IPS-18a (cell line): Measurements from ENCODE around the gene MAP2K3.

Experiments used
- H3K27ac ChIP-seq: one replicate; pipeline ENCODE4 v1.5.1; 2013; ENCODE audit warnings: low read length
- H3K27me3 ChIP-seq: one replicate; pipeline ENCODE4 v1.6.1; 2013; ENCODE audit warnings: mild to moderate bottlenecking, low read length; ENCODE audit not compliant: control insufficient read depth, insufficient read depth
- H3K36me3 ChIP-seq: one replicate; pipeline ENCODE4 v1.6.1; 2013; ENCODE audit warnings: low read depth, low read length; ENCODE audit not compliant: control insufficient read depth
- H3K4me1 ChIP-seq: one replicate; pipeline ENCODE4 v1.6.1; 2013; ENCODE audit warnings: low read depth, low read length; ENCODE audit not compliant: control insufficient read depth
- H3K4me3 ChIP-seq: one replicate; pipeline ENCODE4 v1.5.1; 2013; ENCODE audit warnings: low read length
- H3K9ac ChIP-seq: one replicate; pipeline ENCODE4 v1.6.1; 2013; ENCODE audit warnings: mild to moderate bottlenecking, low read length, moderate library complexity
- H3K9me3 ChIP-seq: one replicate; pipeline ENCODE4 v1.6.1; 2013; ENCODE audit warnings: low read depth, low read length; ENCODE audit not compliant: control insufficient read depth

The MAP2K3 gene

DNA sequence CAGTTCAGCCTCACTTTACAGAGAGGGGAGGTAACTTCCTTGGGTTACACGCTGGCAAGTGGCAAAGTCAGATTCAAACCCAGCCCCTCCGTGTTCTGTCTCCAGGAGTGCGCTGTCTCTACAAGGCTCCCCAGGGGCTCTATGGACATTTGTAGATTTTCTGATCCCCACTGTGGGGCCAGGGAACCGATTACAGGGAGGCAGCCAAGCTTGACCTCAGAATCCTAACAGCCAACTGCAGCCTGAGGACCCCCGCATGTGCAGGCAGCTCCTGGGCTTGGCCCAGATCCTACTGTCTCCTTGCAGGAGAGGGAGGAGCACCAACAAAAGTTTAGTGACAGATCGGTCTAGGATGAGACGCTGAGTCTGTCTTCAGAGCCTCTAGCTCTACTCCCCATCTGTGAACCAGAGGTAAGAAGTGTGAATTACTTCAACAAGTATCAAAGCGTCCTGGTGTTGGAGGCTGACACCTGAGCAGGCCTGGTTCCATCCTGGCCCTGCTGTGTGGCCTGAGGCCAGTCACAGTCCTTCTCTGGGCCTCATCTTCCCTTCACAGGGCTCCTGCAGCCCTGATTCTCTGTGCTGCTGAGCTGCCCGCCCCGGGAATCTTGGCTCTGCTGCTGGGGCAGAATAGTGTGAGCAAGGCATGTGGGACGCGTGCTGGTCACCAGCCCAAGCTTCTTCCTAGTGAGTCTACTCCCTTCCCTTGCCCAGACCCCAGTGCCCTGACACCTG is 22.1 kb upstream of the MAP2K3 start:
- Histone ChIP-seq H3K4me3 (no peak overlapping the region), H3K4me1 (no peaks in the 10 kb centered on the region), H3K9ac (no peak overlapping the region), H3K27me3 (no peaks in the 10 kb centered on the region), H3K27ac (no peak overlapping the region), H3K36me3 (no peaks in the 10 kb centered on the region), H3K9me3 (no peaks in the 10 kb centered on the region)

DNA sequence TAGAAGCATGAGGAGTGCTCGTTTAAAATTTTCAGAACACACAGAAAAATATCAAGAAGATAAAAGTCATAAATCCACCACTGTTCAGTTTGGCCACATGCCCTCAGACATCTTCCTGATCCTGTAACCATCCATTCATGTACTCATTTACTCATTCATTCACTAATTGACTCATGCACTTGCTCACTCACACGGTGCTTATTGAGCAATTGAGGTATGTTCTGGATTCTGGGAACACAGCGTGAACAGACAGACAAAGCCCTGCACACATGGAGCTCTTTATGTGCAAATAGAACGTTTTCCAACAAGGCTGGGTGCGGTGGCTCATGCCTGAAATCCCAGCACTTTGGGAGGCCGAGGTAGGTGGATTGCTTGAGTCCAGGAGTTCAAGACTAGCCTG is 21.1 kb upstream of the MAP2K3 start:
- Histone ChIP-seq H3K27ac (no peak overlapping the region), H3K4me1 (no peaks in the 10 kb centered on the region)

DNA sequence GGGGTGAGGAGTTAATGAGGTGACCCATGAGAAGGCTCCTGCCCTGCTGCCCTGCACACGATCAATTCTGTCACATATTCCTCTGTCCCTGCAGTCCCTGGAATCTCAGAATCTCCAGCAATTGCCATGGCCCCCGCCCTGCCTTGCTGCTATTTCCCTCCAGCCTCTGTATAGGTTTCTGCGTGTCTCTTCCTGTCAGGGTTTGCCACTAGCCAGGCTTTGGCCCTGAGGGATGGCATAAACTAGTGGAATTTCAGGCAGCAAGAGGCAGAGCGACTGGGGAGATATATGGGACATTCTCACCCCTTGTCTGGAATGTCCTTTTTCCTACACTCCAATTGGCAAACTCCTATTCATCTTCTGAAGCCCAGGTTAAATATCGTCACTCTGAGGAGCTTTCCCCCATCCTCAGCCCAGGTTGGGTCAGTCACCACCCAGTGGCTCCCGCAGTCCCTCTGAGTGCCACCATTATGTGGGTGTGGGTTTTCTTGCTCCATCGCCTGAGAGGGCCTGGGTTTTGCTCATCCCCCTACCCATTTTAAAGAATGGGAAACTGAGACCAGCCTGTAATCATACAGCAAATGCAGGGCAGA is 15.8 kb upstream of the MAP2K3 start:
- Histone ChIP-seq H3K36me3 (no peaks in the 10 kb centered on the region), H3K9ac (no peak overlapping the region), H3K4me1 (no peaks in the 10 kb centered on the region), H3K4me3 (no peak overlapping the region), H3K9me3 (no peaks in the 10 kb centered on the region), H3K27ac (no peak overlapping the region), H3K27me3 (no peaks in the 10 kb centered on the region)

More for the DNA sequence above, 21.1 kb upstream of the MAP2K3 start:
- Histone ChIP-seq H3K9ac (no peak overlapping the region), H3K9me3 (no peaks in the 10 kb centered on the region), H3K4me3 (no peak overlapping the region), H3K36me3 (no peaks in the 10 kb centered on the region), H3K27me3 (no peaks in the 10 kb centered on the region)

DNA sequence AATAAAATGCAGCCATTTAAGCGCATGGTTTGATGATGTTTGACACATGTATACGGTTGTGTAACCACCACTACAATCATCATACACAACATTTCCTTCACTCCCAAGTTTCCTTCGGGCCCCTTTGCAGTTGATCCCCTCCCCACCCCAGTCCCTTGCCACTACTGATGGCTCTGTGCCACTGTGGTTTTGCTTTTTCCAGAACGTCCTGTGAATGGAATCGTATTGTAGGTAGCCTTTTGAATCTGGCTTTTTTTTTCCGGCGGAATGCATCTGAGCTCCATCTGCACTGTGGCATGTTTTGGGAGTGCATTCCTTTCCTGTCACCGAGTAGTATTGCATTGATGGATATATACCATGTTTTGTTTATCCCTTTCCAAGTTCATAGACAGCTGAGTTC is 15.1 kb upstream of the MAP2K3 start:
- Histone ChIP-seq H3K4me1 (no peaks in the 10 kb centered on the region), H3K36me3 (no peaks in the 10 kb centered on the region), H3K9ac (no peak overlapping the region), H3K9me3 (no peaks in the 10 kb centered on the region), H3K27me3 (peaks cover 2% of the 10 kb centered on the region), H3K4me3 (no peak overlapping the region), H3K27ac (no peak overlapping the region)

DNA sequence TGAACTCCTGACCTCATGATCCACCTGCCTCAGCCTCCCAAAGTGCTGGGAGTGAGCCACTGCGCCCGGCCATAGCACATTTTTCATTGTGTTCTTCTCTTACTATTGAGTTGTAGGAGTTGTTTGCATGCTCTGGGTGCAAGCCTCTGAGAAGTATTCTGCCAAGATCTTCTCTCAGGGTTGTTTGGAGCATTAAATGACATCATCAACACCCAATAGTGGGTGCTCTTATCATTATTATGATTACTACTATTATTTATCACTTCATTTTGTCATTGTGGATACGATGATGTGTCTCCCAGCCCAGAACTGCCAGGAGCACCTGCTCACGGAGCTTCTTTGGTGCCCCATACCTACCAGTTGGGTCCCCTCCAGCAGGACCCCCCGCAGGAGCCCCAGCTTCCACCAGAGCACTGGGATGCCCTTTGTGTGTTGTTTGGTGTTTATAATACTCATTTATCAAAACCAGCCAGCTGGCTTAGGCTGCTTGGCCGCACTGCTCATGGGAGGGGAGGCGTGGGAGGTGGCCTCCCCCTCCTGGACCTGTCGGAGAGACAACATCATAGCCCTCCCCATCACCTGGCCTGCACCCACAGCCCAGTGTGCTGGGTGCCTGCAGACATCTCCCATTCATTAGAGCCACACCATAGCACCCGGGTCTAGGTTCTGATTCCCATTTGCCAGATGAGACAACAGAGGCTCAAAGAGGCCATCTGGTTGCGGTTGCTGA is 12.9 kb upstream of the MAP2K3 start:
- H3K27ac ChIP-seq: no peak overlapping the region
- peaks cover 21% of the 10 kb centered on the region for H3K27me3 ChIP-seq
- no peak overlapping the region for H3K9ac ChIP-seq
- H3K4me1 ChIP-seq: peaks cover 5% of the 10 kb centered on the region
- no peaks in the 10 kb centered on the region for H3K36me3 ChIP-seq
- H3K9me3 ChIP-seq: no peaks in the 10 kb centered on the region
- no peak overlapping the region for H3K4me3 ChIP-seq

DNA sequence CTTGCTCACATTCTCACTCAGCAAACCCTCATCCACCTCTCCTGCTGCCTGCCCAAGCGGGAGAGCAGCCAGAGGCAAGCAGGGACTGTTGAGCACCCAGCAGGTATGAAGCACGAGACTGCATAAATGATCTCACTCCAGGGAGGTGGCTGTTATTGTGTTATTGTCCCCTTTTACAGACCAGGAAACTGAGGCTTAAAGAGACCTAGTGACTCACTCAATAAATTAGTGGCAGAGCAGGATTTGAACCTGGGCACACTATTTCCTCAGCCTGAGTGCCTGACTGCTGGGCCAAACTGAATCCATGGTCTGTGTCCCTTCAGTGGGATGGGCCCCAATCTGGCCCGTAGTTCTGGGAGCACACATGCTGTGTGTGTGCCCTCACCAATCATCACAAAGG is 12.3 kb upstream of the MAP2K3 start:
- Histone ChIP-seq H3K9ac (no peak overlapping the region), H3K27me3 (peaks cover 27% of the 10 kb centered on the region), H3K27ac (no peak overlapping the region), H3K36me3 (no peaks in the 10 kb centered on the region), H3K9me3 (no peaks in the 10 kb centered on the region), H3K4me3 (no peak overlapping the region), H3K4me1 (peaks cover 5% of the 10 kb centered on the region)

DNA sequence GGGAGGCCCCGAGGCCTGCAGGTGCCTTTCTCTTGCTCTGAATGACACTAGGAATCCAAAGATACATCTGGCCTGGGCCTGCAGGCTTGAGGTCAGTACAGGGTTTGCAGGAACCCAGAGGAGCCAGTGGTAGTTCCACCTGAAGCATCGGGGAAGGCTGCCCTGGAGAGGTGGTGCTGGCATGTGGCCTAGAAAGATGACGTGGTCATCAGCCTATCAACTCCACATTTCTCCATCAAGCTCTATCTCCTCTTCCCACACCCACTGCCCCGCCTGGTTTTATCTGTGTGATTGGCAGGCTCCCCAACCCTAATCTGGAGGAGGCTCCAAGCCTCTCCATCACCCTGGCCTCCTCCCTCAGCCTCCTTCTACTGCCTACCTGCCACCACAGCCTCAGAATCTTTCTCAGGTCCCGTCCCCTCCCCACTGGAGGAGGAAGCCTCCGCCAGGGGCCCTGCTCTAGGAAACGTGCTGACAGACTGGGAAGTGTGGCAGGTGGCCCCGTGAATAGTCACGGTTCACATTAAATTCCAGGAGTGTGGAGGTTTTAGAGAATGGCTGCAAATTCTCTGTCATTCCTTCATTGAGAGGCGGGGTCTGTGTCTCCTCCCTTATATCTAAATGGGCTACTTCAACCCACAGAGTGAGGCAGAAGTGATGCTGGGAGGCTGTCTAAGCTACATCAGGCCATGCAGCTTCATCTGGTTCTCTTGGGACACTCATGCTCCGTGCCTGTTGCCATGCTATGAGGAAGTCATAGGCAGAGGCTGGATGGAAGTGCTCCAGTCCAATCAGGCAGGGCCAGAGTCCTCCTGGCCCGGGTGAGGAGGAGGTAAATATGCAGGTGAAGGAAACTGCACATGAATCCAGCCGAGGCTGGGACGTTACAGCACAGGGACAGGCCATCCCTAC is 11.4 kb upstream of the MAP2K3 start:
- no peaks in the 10 kb centered on the region for H3K9me3 ChIP-seq
- no peak overlapping the region for H3K4me3 ChIP-seq
- no peak overlapping the region for H3K9ac ChIP-seq
- peaks cover 31% of the 10 kb centered on the region for H3K27me3 ChIP-seq
- no peak overlapping the region for H3K27ac ChIP-seq
- peaks cover 5% of the 10 kb centered on the region for H3K4me1 ChIP-seq
- no peaks in the 10 kb centered on the region for H3K36me3 ChIP-seq

DNA sequence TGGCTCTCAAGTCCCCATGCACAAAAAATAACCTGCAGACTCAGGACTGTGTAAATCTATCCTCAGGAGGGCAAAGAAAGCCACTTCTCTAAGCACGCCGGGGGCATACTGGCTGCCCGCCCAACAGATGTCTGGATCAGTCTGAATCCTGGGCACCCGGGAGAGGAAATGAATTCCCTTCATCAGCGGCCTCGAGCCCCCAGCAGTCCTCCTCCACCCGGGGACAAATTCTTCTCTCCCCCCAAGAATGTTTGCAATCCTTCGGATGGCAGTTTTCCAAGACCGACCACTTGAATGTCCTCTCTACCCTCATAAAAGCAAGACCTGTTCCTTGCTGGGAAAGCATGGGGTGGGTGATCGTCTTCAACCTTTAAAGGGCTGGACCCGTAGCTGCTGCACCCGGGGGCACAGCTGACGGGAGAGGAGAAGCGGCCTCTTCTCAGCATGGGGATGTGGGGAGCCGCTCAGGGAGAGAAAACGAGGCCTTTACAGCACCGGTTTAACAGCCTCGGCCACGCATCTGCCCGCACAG is 9.4 kb upstream of the MAP2K3 start:
- Histone ChIP-seq H3K9me3 (no peaks in the 10 kb centered on the region), H3K4me1 (peaks cover 5% of the 10 kb centered on the region), H3K27me3 (peaks cover 31% of the 10 kb centered on the region), H3K36me3 (no peaks in the 10 kb centered on the region), H3K9ac (peak overlapping the region; percentile 51), H3K4me3 (peak overlapping the region; percentile 67), H3K27ac (no peak overlapping the region)

DNA sequence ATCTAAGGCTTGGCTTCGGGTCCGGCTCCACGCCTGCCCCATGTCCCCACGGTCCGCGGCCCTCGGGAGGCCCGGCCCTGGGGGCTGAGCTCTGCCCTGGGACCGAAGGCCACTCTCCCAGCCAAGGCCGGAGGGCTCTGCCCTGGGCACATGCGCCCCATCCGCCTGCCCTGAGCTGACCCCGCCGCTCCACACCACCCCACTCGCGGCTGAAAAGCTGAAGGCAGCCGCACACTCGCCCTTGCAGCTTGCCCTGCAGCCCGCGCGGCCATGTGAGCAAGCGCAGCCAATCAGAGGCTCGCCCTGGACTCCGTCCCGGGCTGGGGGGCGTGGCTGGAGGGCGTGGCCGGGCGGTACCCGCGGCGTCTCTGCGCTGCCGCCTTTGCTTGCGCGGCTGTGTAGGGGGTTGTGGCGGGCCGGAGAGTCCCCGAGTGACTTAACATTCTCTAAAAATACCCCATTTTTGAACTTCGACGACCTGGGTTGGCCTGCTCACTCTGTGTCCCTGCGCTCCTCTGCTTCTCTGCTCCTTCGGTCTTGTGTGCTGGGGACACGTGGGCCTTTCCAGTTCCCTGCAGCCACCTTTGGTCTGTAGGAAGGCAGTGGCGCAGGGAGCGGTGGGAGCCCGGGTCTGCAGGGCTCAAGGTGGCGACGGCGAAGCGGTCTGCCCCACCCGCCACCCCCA is 8.8 kb upstream of the MAP2K3 start:
- Histone ChIP-seq H3K36me3 (no peaks in the 10 kb centered on the region), H3K9ac (peak overlapping the region; percentile 51), H3K27ac (no peak overlapping the region), H3K4me3 (peak overlapping the region; percentile 67), H3K4me1 (peaks cover 5% of the 10 kb centered on the region), H3K9me3 (no peaks in the 10 kb centered on the region), H3K27me3 (peaks cover 31% of the 10 kb centered on the region)

DNA sequence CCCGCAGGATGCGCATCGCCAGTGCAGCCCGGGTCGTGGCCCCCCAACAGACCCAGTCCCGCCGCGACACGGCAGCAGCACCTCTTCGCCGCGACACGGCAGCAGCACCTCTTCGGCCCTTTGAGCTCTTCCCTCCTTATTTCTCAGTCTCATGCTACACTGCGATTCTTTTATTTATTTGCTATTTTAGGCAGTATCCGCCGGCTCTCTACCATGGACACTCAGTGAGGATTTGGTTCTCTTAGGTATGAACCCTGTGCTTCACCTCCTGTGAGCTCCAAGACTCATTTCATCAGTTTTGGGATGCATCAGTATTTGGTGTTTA is 8.3 kb upstream of the MAP2K3 start:
- Histone ChIP-seq H3K36me3 (no peaks in the 10 kb centered on the region), H3K9me3 (no peaks in the 10 kb centered on the region), H3K27me3 (peaks cover 31% of the 10 kb centered on the region), H3K4me3 (peak overlapping the region; percentile 67), H3K4me1 (peaks cover 5% of the 10 kb centered on the region), H3K9ac (no peak overlapping the region), H3K27ac (no peak overlapping the region)
